HG02973 (cell line): Measurements from ENCODE around the gene FRMD7.

ENCODE experiments used
- ATAC-seq: cut with Tn5 transposase; IDR thresholded peaks from one replicate; pipeline ENCODE4 v1.9.1; 2021; ENCODE audit warnings: moderate library complexity; ENCODE audit not compliant: unreplicated experiment

The FRMD7 gene

GRCh38 chrX:132037479-132037993 is 90.3 kb downstream of the FRMD7 start:
- ATAC-seq: no peak

- no peak for ATAC-seq
Observed at GRCh38 chrX:132034648-132035047, 93.2 kb downstream of the FRMD7 start.

- ATAC-seq: no peak
Observed at GRCh38 chrX:132033166-132033565, 94.7 kb downstream of the FRMD7 start.

- ATAC-seq: no peak
Observed at GRCh38 chrX:132031867-132032266, 96.0 kb downstream of the FRMD7 start.

- ATAC-seq: no peak
Observed at GRCh38 chrX:132030264-132030663, 97.6 kb downstream of the FRMD7 start.
